HG03520 (cell line): ENCODE results near the gene CTCF.
"Not testable (repeated sequence)": the region's sequence is repeated elsewhere in the genome, so short reads cannot be mapped to it uniquely, and the experiment has no call there.

Experiments
- ATAC-seq: cut with Tn5 transposase; IDR thresholded peaks from one replicate; pipeline ENCODE4 v1.9.1; 2021; ENCODE audit warnings: mild to moderate bottlenecking, moderate library complexity; ENCODE audit not compliant: unreplicated experiment

The CTCF gene, protein sequence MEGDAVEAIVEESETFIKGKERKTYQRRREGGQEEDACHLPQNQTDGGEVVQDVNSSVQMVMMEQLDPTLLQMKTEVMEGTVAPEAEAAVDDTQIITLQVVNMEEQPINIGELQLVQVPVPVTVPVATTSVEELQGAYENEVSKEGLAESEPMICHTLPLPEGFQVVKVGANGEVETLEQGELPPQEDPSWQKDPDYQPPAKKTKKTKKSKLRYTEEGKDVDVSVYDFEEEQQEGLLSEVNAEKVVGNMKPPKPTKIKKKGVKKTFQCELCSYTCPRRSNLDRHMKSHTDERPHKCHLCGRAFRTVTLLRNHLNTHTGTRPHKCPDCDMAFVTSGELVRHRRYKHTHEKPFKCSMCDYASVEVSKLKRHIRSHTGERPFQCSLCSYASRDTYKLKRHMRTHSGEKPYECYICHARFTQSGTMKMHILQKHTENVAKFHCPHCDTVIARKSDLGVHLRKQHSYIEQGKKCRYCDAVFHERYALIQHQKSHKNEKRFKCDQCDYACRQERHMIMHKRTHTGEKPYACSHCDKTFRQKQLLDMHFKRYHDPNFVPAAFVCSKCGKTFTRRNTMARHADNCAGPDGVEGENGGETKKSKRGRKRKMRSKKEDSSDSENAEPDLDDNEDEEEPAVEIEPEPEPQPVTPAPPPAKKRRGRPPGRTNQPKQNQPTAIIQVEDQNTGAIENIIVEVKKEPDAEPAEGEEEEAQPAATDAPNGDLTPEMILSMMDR

DNA sequence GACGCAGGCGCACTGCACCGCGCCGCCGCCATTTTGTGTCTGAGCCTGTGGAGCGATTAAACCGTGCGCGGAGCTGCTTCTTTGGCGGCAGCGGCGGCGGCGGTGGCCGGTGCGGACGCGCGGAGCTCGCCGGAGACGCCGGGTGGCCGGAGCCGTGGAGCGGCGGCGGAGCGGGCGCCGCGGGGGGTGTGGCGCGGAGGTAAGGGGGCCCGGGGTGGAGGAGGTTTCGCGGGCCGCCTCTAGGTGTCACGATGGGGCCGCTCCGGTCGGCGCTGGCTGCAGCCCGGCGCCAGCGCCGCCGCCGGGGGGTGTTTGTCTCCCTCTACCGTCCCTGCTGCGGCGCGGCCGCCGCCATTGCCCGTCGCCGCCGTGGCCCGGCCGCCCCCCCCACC is at the start of gene CTCF:
Gene CTCF (plus strand): TSS at position 1 of the 392 bp plus-strand sequence. CDS start 48,307 bp downstream, outside the sequence.
- peak; percentile 36 for ATAC-seq

DNA sequence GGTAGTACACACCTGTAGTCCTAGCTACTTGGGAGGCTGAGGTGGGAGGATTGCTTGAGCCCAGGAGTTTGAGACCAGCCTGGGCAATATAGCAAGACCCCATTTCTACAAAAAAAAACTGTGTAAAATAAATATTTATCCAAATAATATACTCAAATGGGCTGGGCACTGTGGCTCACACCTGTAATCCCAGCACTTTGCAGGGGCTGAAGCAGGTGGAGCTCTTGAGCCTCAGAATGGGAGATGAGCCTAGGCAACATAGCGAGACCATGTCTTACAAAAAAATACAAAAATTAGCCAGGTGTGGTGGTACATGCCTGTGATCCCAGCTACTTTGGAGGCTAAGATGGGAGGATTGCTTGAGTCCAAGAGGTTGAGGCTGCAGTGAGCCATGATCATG is 48.4 kb upstream of the CTCF start:
- ATAC-seq, result not testable (repeated sequence)

DNA sequence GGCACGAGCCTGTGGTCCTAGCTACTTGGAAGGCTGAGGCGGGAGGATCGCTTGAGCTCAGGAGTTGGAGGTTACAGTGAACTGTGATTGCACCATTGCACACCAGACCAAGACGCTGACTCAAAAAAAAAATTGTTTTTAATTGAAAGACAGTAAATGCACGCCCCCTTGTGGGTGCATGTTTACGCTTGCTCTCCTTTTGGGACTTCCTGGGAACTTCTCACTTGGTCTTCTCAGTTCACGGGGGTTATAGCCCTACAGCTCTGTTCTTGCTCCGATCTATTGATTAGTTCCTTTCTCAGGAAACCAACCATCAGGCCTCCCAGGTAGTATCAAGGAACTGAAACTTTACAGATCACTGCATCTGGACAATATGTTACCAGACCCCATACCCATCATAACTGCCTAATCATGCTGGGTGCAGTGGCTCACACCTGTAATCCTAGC is 47.9 kb upstream of the CTCF start:
- no peak for ATAC-seq

DNA sequence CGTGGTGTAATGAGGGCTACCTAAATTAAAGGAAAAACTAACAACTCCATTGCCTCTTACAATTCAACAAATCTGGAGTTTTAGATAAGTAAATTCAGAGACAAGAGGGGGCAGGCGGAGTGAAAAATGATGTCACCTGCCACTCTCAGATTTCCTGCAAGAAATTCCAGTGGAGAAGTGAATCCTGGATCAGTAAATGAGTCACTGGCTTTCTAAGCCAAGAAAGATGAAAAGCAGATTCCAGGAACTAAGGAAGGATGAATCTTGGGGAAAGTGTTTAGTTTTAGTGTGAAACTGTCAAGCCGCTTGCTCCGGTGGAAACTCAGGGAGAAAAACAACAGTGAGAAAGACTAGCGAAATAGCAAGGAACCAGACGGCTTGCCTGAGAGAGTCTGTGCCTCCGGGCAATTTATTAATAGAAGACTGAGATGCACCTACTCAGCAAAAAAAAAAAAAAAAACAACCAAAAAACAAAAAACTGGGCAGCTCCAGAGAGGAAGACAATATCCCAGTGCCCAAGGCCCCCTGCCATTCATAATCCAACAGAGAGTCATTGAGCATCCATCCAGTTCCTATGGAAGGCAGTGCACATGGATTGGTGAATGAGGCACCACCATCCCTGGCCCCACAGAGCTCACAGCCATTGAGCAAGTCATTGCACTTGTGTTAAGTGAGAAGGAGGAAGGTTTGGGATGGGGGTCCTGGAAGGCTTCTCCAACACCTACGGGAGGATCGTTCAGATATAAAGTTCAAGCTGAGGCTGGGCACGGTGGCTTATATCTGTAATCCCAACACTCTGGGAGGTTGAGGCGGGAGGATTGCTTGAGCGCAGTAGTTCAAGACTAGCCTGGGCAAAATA is 45.8 kb upstream of the CTCF start:
- ATAC-seq, result no peak

DNA sequence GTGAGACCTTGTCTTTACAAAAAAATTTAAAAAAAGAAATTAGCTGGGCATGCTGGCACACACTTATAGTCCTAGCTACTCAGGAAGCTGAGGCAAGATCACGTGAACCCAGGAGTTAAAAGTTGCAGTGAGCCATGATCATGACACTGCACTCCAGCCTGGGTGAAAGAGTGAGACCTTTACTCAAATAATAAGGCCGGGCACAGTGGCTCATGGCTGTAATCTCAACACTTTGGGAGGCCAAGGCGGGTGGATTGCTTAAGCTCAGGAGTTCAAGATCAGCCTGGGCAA is 45.2 kb upstream of the CTCF start:
- ATAC-seq, result no peak

DNA sequence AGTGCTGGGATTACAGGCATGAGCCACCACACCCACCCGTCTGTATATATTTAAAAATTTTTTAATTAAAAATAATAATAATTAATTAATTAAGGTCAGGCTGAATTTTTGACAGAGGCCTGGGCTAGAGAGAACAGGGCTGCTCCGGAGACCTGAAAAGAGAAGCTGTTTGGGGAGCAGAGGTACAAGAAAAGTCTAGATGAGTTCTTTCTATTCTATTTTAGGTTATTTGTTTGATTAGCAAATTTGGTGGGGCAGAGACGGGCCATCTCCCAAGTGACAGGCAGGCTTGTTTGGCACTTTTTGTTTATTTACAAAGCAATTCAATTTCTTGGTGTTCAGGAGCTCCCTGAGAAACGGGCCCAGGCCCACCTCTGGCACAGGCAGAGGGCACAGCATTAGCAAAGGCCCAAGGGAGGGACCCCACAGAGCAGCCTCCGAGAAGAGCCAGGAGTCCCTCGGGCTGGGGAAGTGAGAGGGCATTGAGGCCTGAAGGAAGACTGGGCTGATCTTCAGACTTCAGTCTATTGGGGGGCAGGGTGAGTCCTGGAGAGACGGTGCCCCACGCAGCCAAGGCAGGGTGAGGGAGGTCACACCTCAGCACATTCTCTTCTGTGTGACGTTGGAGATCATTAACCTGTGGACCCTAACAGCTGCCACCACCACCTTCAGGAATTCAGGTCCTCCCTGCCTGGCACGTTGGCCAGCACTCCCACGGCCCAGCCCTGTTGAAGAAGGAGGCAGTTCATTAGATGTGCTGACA is 44.5 kb upstream of the CTCF start:
- ATAC-seq, result no peak

DNA sequence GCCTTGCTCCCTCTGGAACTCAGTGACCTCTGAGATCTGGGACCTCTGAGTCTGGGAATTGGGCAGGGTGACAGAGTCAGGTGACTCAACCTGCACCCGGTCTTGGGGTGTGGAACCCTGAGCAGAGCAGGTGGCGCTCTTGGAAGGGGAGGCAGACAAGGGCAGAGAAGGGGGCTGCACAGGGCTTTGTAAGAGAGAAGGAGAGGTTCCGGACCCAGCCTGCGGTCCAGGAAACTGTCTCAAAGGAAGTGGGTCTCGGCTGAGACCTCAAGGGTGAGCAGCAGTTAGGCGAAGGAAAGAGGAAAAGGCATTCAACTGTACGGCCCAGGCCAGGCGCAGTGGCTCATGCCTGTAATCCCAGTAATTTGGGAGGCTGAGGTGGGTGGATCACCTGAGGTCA is 43.6 kb upstream of the CTCF start:
- ATAC-seq, result no peak

DNA sequence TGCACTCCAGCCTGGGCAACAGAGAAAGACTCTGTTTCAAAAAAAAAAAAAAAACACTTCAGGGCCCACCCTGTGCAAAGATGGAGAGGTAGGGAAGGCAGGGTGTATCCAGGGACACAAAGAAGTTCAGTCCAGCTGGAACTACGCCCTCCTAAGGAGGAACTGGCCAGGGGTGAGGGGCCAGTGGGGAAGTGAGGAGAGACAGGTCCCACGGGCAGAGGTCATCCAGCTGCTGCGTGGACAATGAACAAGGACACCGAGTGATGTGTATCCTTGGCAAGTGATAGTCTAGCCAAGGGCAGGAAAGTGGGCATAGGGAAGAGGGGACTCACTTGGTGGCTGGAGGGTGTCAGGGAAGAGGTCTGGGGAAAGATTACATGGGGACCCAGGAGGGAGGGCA is 43.1 kb upstream of the CTCF start:
- no peak for ATAC-seq

DNA sequence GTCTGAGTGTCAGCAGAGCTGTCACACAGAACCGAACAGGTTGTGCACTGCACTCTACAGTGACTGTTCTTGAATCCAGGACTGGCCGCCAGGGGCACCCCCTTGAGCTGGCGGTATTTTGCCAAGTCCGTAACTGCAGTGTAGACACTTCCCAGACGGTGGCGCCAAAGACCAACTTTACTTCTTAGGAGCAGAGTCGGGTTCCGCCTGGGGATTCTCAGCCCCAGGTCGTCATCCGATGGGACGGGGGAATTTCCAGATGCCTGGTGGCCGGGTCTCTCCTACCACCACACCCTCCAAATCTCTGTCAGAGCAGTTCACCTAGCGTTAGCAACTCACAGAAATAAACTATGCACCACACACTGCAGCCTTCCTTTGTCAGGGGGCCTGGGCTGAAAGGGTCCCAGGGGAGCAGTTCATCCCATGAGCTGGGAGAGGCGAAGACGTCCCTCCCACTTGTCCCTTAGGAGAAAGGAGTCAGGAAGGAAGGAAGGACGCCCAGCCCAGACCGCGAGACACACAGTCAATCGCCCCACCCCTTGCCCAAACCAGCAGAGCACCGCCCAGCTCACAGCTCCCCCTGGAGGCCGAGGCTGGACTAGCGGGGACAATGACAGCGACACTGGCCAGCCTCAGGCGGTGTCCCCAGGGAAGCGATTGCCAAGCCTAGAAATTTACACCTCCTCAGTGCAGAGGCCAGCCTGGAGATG is 41.1 kb upstream of the CTCF start:
- peak; percentile 72 for ATAC-seq

DNA sequence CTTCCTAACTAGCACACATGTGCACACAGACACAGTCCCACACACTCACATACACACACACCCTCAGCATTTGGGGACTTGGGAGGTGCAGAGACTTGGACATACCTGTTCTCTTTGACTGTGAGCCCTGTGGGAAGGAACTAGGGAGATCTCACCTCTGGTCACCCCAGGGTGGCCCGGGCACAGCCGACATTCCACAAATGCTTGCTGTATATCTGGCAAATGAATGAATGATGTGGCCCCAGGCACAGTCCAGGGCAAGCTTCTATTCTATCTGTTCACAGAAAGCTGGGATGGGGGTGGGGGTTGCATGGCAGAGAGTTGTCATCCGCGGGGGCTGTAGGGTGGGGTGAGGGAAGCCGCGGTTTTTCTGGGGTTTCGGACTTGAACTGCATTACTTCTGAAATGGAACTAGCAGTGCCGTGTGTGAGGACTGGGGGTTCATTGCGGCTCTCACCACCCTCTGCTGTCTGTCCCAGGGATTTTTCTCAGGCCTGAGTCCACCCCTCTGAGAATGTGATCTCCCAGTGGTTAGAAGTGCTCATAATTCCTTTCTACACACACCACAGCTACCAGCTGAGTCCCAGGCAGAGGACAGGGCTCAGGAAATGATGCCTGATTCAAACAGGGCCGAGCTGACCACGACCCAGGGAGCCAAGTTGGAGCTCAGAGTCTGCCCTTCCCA is 37.0 kb upstream of the CTCF start:
- ATAC-seq, result no peak

DNA sequence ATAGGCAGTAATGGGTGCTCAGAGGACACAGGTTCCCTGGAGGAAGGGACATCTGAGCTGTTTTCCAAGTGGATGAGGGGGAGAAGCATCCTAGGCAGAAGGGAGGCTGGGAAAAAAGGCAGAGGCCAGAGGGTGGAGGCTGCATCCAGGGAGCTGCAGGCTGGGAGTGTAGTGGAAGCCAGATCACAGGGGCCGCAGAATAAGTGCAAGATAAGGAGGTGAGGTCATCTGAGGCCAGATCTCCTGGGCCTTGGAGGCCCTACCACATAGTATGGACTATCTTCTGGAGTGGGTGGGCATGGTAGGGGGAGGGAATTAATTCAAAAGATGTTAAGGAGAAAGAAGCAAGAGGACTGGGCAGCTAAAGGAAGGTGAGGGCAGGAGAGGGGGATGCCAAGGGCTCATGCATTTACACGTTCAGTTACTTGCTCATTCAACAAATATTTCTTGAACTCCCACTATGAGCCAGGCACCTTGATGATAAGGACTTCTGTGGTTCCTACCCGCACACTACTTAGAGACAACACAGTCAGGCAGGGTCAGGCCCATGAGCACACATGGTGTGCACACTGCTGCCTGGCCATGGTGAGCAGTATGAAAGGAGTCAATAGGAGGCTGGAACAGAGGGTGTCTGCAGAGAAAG is 36.1 kb upstream of the CTCF start:
- no peak for ATAC-seq

DNA sequence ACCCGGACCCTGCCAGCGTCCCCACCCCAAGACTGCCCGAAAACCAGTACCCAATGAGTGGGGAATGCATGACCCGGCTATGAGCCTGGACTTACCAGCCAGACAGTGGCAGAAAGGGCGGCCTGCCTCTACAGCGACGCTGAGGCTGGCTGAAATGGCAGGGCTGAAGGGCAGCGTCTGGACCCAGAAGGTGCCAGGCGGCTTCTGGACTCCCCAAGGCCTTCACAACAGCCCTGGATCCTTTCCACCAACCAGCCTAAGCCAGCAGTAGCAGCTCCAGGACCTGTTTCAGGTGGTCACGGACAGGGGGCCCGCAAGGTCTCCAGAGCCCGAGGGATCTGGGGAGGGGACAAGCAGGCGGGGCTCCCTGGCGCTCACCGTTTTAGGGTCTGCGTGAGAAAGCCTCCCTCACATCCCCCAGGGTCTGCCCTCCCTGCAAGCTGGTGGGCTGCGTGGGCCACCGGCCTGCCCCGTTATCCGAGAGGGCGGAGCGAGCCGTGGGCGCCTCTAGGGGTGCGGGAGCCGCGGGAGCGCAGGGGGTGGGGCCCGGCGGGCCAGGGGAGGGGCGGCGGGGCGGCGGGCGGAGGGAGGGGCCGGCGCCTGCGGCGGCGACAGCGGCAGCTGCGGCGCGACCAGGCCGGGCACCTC is 34.0 kb upstream of the CTCF start, which contains the start of gene RIPOR1:
Gene RIPOR1 (plus strand): TSS at position 608 of the 648 bp plus-strand sequence. CDS start 9,618 bp downstream, outside the sequence.
- ATAC-seq, result no peak

DNA sequence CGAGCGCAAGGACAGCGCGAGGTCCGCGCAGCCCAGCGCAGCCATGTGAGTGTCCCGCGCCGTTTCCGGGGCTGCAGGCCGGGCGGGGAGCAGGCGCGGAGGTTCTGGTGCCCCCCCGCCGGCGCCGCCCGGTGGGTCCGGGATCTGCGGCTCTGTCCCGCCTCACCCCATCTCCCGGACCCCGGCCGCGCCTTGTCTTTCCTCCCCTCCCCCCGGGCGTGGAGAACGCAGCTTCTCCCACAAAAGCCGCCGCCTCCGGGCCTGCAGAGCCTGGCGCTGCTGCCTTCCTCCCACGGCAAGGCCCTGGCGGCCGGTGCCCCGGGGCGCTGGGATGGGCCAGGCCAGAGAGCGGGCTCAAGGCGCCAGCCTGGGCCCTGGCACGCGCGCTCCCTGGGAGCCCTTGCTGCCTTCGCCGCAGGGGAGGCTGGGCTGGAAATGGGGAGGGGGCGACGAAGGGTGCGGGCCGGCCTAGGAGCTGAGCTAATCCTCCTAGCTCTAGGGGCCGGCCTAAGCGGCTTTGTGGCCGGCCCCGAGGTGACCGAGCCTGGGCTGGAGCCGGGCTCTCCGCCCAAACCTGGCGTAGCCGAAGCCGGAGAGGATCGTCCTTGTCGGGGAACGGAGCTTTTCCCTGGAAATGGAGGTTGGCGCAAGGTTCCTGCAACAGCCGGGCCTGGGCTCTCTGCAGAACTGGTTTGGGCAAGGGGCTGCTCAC is 33.3 kb upstream of the CTCF start:
- ATAC-seq, result no peak

DNA sequence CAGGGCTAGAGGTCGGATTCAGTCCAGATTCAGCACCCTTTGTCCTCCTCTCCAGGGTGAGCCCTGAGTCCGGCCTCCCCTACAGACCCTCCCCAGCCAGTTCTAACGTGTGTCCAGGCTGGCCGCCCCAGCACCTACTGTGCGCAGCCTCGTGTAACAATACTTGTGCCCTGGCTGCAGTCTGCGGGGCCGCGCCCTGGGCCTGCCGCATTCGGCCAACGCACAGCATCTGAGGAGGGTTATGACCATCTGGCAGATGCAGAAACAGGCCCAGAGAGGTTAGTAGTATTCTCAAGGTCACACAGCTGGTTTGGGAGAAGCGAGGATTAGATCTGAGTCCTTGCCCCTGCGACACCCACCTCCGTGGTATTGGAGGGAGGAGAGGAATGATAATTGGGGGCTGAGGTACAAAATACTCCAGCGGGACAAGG is 32.7 kb upstream of the CTCF start:
- no peak for ATAC-seq

DNA sequence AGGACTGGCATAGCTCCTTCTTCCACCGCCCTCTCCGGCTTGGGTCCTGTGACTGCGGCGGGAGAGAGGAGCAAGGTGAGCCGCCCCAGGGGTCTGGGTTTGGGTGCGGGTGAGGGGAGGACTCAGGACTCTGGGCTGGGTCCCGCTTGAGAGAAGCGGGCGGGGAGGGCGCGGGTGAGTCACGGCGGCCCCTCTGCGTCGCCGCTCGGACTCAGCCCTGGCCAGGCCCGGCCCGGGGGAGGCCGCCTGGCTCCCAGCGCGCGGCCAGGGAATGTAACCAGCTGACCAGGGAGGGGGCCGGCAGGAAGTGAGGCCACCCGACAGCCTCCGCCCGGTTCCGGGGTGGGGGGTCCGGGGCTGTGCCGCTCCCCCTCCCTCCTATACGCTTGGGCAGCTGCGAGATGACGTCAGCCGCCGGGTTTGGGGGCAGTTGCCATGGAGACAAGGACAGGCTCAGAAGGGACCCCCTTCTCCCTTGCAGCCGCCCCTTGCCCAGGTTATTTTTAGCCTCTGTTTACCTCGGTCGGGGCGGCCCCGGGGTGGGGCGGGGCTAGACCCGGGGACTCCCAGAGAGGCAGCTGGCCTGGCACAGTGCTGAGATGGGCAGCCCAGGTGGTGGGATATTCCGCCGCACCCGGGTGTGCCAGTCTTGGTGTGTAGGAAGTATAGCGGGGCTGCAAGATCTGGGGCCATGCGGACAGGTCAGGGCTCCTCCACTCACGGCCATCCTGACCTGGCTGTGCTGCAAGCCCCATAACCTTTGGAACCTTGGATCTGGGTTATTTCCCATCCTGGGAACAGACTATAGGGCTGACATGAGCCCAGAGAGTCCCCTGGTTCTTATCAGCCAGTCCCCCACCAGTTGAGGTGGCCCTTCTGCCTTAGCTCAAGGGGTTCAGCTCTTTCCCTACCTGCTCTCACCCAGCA is 32.0 kb upstream of the CTCF start:
- ATAC-seq, result no peak

DNA sequence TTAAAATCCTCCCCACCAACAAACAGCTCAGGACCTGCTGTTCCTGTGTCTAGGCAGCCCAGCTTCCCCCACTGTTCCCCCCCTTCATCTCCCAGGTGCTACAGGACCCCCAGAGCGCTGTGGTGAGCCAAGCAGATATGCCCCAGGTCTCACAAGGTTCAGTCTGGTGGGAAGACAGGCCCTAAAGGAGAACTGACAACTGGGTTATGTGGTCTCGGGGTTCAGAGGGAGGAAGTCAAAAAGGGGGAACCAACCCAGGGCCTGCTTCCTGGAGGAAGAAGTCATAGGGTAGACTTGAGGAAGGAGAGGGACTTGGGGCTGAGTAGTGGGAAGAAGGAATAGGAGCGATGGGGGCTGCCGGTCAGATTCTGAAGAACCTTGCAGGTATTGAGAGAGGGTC is 31.1 kb upstream of the CTCF start:
- no peak for ATAC-seq
